DOHH2 (cell line): ENCODE data around the gene SARNP.

Source experiments
- EZH2phosphoT487 ChIP-seq: fragments of 200-600 bp; sonication (generic); IDR thresholded peaks from 2 replicates; pipeline ENCODE4 v1.6.1; 2017; ENCODE audit warnings: borderline replicate concordance, mild to moderate bottlenecking, antibody characterized with exemption, low read length, moderate library complexity, mixed read lengths
- TF ChIP-seq, protein P1 (sequence below): fragments of 200-600 bp; sonication (generic); IDR thresholded peaks from one replicate; pipeline ENCODE4 v1.5.1; 2014; ENCODE audit warnings: antibody characterized with exemption, mild to moderate bottlenecking, low read depth, low read length; ENCODE audit not compliant: poor library complexity, severe bottlenecking

- TF ChIP-seq, protein P1, sequence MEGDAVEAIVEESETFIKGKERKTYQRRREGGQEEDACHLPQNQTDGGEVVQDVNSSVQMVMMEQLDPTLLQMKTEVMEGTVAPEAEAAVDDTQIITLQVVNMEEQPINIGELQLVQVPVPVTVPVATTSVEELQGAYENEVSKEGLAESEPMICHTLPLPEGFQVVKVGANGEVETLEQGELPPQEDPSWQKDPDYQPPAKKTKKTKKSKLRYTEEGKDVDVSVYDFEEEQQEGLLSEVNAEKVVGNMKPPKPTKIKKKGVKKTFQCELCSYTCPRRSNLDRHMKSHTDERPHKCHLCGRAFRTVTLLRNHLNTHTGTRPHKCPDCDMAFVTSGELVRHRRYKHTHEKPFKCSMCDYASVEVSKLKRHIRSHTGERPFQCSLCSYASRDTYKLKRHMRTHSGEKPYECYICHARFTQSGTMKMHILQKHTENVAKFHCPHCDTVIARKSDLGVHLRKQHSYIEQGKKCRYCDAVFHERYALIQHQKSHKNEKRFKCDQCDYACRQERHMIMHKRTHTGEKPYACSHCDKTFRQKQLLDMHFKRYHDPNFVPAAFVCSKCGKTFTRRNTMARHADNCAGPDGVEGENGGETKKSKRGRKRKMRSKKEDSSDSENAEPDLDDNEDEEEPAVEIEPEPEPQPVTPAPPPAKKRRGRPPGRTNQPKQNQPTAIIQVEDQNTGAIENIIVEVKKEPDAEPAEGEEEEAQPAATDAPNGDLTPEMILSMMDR: no peak
- no peak for TF ChIP-seq EZH2phosphoT487
Measured at GRCh38 chr12:55719371-55719770, 98.2 kb downstream of the SARNP start.
